KOPT-K1 (cell line): ENCODE measurements around the gene CCDC186.
"Not testable (repeated sequence)": the region's sequence is repeated elsewhere in the genome, so short reads cannot be mapped to it uniquely, and the experiment has no call there.

Experiments used
- H3K27ac ChIP-seq: fragments of 200-600 bp; sonication (generic); 2 replicates; pipeline ENCODE4 v1.5.1; 2016; ENCODE audit warnings: antibody characterized with exemption, mild to moderate bottlenecking, low read depth, low read length; ENCODE audit not compliant: poor library complexity, severe bottlenecking
- H3K36me3 ChIP-seq: fragments of 200-600 bp; sonication (generic); 2 replicates; pipeline ENCODE4 v1.5.1; 2017; ENCODE audit warnings: antibody characterized with exemption, mild to moderate bottlenecking, low read length, moderate library complexity; ENCODE audit not compliant: insufficient read depth
- H3K9me3 ChIP-seq: fragments of 200-600 bp; sonication (generic); 2 replicates; pipeline ENCODE4 v1.5.1; 2017; ENCODE audit warnings: antibody characterized with exemption, low read length, mild to moderate bottlenecking; ENCODE audit not compliant: insufficient read depth, poor library complexity, severe bottlenecking

CCDC186 gene

DNA sequence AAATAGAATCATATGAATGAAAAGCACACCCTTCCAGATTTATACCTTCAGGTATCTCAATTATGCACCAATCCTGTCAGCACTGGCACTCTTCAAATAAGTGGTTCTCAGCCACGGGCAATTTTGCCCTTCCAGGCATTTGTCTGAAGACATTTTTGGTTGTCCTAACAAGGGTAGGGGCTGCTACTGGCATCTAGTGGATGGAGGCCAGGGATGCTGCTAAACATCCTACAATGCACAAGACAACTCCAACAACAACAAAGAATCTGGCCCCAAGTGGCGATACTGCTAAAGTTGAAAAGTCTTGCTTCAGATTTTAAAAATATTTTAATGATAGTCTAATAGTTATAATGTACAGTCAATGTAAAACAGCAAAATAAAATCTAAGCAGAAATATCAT, 16.1 kb downstream of the CCDC186 start:
- no peak overlapping the region for H3K27ac ChIP-seq
- H3K36me3 ChIP-seq = no peaks in the 10 kb centered on the region
- no peaks in the 10 kb centered on the region for H3K9me3 ChIP-seq

DNA sequence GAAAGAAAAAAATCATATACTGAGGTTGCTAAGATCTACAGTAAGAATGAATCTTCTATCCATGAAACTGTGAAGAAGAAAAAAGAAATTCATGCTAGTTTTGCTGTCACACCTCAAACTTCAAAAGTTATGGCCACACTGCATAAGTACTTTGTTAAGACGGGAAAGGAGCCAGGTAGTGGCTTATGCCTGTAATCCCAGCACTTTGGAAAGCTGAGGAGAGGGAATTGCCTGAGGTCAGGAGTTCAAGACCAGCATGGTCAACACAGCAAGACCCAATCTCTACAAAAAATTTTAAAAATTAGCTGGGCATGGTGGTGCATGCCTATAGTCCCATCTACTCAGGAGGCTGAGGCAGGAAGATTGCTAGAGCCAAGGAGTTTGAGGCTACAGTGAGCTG, 22.1 kb downstream of the CCDC186 start:
- no peaks in the 10 kb centered on the region; the same call in none of the 2 replicates for H3K36me3 ChIP-seq
- no peak overlapping the region for H3K27ac ChIP-seq
- no peaks in the 10 kb centered on the region for H3K9me3 ChIP-seq

DNA sequence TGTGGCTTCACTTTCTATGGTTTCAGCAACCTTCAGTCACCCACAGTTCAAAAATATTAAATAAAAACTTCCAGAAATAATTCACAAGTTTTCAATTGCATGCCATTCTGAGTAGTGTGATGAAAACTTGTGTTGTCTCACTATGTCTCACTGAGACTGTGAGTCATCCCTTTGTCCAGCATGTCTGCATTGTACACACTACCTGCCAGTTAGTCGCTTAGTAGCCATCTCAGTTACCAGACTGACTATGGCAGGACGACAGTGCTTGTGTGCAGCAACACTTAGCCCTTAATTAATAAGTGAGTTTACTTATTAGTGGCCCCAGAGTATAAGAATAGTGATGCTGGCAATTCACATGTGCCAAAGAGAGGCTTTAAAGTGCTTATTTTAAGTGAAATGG, 22.5 kb downstream of the CCDC186 start:
- Histone ChIP-seq H3K9me3 (no peaks in the 10 kb centered on the region), H3K36me3 (no peaks in the 10 kb centered on the region; the same call in none of the 2 replicates), H3K27ac (no peak overlapping the region)

DNA sequence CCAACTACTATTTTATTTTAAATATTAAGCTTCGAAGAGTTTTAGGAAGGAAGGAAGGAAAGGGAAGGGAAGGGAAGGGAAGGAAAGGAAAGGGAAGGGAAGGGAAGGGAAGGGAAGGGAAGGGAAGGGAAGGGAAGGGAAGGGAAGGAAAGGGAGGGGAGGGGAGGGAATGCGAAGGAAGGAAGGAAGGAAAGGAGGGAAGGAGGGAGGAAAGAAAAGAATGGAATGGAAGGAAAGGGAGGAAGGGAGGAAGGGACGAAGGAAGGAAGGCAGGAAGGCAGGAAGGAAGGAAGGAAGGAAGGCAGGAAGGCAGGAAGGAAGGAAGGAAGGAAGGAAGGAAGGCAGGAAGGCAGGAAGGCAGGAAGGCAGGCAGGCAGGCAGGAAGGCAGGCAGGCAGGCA, 24.5 kb downstream of the CCDC186 start:
- H3K36me3 ChIP-seq, H3K27ac ChIP-seq, H3K9me3 ChIP-seq: not testable (repeated sequence)

DNA sequence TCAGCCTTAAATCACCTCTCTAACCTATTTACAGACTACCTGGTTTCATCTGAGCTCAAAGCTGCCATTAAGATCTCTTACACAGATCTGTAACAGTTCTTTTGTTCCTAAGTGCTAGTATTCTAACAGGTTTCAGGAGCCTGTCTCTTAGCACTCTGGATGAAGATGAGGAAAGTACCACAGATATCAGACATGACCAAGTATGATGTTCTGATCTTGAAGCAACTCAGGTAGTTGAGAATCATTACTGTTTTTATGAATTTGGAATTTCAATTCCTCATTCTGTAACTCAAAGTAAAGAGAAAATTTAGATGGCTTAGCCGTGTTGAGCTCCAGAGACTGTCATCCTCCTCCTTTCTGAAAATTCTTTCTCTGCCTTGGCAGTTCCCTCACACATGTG, 30.8 kb downstream of the CCDC186 start:
- Histone ChIP-seq H3K9me3 (no peaks in the 10 kb centered on the region), H3K27ac (no peak overlapping the region), H3K36me3 (peaks cover 10% of the 10 kb centered on the region; the same call in 1 of the 2 replicates)

DNA sequence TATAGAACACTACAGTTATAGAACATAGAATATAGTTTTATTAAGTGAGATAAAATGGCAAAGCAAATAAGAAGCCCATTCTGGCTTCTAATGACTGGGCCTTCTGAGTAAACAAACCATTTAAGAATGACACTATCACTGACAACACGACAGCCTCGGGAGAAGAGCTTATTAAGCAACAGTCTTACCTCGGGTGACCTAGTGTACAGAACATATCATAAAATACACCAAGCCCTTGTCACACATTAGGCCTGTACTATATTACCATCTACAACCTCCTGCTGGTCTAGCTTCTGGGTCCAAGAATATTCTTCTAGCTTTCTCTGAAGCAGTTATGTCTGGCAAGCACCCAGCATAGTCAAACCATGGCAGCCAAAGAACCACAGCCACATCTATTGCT, 32.0 kb downstream of the CCDC186 start:
- no peak overlapping the region for H3K27ac ChIP-seq
- peaks cover 10% of the 10 kb centered on the region; the same call in 1 of the 2 replicates for H3K36me3 ChIP-seq
- H3K9me3 ChIP-seq = no peaks in the 10 kb centered on the region

DNA sequence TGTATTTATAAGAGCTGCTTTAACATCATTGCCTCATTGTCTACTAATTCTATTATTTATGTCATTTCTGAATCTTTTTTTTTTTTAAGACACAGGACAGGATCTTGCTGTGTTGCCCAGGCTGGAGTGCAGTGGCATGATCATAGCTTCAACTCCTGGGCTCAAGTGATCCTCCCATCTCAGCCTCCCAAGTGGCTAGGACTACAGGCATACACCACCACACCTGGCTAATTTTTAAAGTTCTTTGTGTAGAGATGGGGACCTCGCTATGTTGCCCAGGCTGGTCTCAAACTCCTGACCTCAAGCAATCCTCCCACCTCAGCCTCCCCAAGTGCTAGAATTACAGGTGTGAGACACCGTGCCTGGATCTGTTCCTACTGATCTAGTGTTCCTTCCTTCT, 33.2 kb downstream of the CCDC186 start:
- H3K36me3 ChIP-seq = peaks cover 15% of the 10 kb centered on the region
- not testable (repeated sequence) for H3K27ac ChIP-seq, H3K9me3 ChIP-seq

DNA sequence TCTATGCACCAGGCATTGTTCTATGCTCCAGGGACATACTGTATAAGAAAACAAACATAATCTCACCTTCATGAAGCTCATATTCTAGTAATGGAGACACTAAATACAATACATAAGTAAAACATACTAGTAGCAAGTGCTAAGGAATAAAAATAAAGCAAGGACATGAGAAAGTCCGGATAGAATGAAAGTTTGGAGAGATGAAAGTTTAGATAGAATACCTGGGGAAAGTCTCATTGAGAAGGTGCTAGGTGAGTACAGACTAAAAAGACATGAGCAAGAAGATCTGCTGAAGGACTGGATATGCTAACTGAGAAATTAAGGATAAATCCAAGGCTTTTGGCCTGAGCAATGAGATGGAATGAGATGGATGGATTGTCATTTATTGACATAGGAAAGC, 34.0 kb downstream of the CCDC186 start:
- Histone ChIP-seq H3K36me3 (peaks cover 17% of the 10 kb centered on the region), H3K27ac (no peak overlapping the region), H3K9me3 (no peaks in the 10 kb centered on the region)

DNA sequence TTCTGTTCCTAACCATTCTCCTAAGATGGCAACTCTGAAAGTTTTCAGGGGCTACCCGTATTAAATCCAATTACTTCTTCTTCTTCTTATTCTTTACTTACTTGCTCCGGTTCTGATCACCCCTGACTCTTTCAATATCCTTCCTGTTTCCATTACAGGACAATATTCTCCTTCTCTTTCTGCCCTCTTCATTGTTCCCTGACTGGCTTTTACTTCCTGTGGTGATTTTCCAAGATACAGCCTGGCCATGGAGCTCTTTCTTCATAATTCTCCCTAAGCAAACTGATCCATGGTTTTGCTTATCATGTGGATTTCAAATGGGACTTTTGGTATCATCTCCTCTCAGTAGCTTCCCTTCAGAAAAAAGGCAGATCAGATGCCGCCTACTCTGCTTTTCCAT, 35.4 kb downstream of the CCDC186 start:
- no peaks in the 10 kb centered on the region for H3K9me3 ChIP-seq
- H3K36me3 ChIP-seq = peaks cover 17% of the 10 kb centered on the region
- no peak overlapping the region for H3K27ac ChIP-seq

DNA sequence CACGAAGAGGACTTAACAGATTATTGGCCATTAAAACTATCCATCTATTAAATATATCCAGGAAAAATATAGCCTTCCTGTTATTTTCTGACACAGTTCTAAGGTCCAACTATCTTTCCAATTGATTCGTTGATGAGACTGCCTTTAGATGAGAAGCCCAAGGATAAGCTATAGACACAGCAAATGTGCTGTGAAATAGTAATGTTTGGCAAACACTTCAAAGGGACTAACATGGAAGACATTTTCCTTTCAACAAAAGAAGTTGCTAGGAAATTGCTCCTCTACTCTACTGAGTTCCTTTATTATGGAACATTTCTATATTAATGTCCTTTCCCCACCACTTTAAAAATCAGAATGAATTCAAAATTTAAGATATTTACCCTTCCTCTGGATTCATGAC, 38.5 kb downstream of the CCDC186 start:
- peaks cover 32% of the 10 kb centered on the region for H3K36me3 ChIP-seq
- H3K9me3 ChIP-seq = no peaks in the 10 kb centered on the region
- H3K27ac ChIP-seq = no peak overlapping the region

DNA sequence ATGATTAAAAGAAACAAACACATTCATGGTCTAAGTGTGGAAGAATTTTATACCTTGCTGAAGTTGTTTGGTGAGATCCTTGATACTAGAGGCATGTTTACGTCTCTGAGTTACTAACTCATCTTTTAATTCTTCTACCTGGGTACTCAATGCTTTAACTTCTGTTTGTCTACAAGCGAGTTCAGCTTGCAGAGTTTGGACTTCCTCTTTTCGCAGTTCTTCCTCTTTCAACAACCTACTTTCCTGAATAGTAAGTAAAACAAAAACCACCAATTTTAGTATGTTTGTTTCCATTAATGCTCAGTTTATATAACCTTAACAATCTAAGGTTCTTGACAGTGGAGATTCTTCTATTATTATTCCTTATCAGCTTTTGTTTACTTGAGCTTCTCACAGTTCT, 42.9 kb downstream of the CCDC186 start:
- peaks cover 38% of the 10 kb centered on the region for H3K36me3 ChIP-seq
- H3K27ac ChIP-seq = no peak overlapping the region
- H3K9me3 ChIP-seq = no peaks in the 10 kb centered on the region

DNA sequence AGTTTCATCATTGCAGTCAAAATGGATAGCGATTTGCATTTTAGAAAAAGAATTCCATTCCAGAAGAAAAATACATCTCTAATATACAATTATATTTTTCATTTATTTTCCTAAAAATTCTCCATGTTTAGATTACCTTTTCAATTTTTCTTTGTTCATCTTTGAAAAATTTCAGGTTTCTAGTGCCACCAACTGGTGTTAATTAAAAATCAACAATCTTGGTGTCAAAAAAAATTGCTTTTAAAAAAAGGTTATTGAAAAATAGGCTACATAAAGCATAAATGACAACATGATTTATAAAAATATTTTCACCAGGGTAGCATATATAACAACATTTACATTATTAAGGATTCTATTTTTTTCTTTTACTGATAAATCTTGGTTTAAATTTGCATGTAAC, 53.0 kb downstream of the CCDC186 start:
- Histone ChIP-seq H3K9me3 (no peaks in the 10 kb centered on the region), H3K27ac (no peak overlapping the region), H3K36me3 (no peaks in the 10 kb centered on the region; the same call in 1 of the 2 replicates)

DNA sequence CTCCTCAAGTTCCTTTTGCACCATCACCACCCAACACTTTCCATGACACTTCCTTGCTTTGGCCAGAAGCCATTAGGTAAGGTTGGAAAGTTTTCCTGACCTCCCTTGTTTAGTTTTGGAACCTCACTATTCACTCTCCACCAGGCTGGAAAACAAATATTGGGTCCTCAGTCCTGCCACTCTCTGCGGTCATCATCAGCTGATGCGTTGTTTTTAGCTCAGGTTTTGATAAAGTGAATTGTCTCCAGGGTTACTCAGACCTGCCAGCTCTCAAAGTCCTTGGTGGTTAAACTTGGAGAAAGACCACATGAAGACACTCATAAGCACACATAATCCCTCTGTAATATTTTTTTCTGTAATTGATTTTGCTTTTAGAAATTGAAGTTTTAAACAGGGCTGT, 55.5 kb downstream of the CCDC186 start:
- no peaks in the 10 kb centered on the region for H3K36me3 ChIP-seq
- no peaks in the 10 kb centered on the region for H3K9me3 ChIP-seq
- no peak overlapping the region for H3K27ac ChIP-seq

DNA sequence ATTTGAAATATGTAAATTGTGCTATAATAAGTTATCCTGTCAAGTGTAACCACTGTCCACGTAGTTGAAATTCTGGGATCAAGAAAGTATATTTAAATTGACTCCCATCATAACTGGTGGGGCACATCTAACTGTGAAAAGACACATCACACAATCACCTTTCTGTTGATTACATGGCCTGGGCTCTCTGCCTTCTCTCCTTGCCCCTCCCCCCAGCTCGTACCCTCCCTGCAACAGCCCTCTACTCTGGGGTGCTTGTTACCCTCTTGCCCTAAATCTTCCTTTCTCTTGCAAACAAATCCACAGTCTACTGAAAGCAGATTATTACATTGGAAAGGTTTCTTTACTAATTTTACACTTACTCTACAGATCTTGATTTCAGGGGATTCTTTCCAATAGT, 56.3 kb downstream of the CCDC186 start:
- no peaks in the 10 kb centered on the region for H3K36me3 ChIP-seq
- H3K27ac ChIP-seq = no peak overlapping the region
- no peaks in the 10 kb centered on the region for H3K9me3 ChIP-seq

DNA sequence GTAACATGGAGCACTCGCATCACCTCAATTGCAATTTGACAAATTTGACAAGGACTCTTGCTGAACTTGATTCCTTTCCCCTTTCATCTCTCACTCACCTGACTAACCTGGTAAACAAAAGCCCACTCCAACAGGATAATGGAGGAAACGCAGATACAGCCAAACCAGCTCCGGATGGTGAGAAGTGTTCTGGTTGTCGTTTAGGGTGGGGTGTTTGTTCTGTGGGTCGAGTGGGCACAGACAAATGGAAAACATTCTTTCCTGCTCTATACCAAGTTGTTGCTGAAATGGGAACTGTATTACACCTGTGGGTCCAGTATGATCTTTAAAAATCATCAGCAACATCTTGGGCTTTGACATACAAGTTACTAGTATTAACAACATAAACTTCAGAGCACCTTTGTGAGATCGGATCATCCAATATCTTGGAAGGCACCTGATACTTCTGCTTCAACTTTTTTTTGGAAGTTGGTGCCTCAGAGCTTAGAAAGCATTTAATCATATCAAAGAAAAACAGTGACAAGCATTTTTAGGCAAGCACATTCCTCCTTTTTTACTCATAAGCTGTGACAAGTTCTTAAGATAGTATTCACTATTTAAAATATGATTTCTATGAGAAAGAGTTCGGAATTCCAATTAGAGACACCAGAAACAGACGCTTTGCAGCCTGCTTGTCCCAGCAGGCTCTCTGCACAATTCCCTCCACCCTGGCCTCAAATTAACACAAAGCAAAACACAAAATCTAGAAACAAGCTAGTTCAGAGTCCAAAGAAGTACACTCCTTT, 58.1 kb downstream of the CCDC186 start:
- Histone ChIP-seq H3K9me3 (no peaks in the 10 kb centered on the region), H3K36me3 (no peaks in the 10 kb centered on the region), H3K27ac (no peak overlapping the region)

DNA sequence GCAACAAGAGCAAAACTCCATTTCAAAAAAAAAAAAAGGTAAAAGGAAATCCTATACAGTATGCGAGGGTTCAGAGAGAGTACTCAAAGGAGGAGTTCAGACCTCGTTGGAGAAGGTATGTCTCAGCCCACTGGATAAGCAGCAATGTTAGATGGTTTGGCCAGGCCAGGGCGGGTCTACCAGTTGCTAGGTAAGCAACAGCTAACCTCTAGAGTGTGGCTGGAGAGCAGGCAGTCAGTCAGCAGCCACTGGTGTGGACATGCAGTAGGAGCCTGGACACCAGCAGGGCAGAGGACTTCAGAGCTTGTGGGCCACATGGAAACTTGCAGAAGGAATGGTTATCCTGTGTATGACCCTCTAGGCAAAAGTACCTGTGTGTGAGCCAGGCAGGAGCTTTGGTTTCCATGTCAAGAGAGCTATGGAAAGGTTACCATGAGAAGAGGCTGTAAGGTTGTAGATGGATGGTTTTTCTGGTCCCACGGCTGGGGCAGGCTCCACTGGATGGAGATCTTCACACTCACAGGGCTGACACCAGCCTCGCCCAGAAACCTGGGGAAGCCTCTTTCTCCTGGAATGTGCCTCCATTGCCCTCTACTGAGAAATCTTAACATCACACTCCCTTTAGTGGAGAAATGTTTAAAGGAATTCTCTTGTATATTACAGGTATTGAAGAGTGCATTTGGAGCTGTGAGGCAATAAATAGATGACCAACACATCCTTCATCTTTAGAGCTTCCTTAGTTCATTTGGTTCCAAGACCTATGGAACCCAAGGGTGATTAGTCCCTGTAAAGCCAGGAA, 63.6 kb downstream of the CCDC186 start:
- Histone ChIP-seq H3K27ac (no peak overlapping the region), H3K9me3 (no peaks in the 10 kb centered on the region), H3K36me3 (no peaks in the 10 kb centered on the region)
